HG03280 (cell line): Measurements from ENCODE around the gene OR5AU1.
"Not testable (repeated sequence)": the region's sequence is repeated elsewhere in the genome, so short reads cannot be mapped to it uniquely, and the experiment has no call there.

Experiments used
- ATAC-seq: cut with Tn5 transposase; IDR thresholded peaks from one replicate; pipeline ENCODE4 v1.9.1; 2021; ENCODE audit warnings: mild to moderate bottlenecking, moderate library complexity; ENCODE audit not compliant: unreplicated experiment

OR5AU1 gene

GRCh38 chr14:21182166-21182565 lies 26.3 kb upstream of the OR5AU1 start:
- ATAC-seq: no peak

- no peak for ATAC-seq
Measured at GRCh38 chr14:21171128-21171527, 15.3 kb upstream of the OR5AU1 start.

GRCh38 chr14:21169573-21169972 lies 13.7 kb upstream of the OR5AU1 start:
- no peak for ATAC-seq

GRCh38 chr14:21168055-21168454 lies 12.2 kb upstream of the OR5AU1 start:
- ATAC-seq: no peak

DNA sequence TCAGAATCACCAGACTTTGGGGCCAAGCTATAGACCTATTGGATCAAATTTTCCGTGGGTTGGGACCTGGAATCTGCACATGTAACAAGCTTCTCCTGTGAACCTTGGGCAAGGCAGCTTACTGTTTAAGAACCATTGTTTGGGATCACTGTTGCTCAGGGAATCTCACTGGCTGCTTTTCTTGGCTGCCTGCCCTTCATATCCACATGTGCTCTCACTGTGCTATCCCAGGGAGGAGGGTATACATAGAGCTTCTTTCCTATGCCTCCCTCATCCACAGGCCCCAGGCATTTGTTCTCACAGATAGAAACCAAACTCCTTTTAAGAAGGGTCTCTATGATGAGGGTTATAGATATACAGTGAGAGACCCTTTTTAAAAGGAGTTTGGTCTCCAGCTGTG lies 9.8 kb upstream of the OR5AU1 start:
- not testable (repeated sequence) for ATAC-seq

DNA sequence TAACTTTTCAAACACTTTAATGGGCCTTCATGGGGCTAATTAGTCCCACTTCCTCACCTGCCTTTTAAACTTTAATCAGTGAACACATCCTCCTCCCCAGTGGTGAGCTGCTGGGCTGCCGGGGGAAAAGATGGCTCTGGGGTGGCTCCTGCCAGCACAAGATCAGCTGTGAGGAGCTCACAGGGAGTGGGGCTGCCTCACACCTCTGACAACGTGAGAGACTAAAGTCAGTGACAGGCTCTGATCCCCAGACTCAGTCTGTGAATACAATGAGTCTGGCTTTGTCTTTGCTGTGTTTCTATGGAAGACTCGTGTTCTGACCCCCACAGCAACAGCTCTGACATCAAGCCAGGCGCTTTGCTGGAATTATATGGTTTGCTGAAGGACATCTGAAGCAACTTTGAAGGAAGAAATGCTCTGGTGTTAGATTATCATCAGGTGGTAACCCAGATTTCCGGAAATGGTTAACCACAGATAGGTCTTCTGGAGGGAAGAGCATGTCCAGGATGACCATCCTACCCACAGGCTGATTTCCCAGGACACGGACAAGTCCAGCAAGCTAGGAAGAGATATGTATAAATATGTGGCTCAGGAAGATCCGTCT lies 9.2 kb upstream of the OR5AU1 start:
- ATAC-seq: not testable (repeated sequence)

GRCh38 chr14:21163871-21164291 lies 8.0 kb upstream of the OR5AU1 start:
- no peak for ATAC-seq

DNA sequence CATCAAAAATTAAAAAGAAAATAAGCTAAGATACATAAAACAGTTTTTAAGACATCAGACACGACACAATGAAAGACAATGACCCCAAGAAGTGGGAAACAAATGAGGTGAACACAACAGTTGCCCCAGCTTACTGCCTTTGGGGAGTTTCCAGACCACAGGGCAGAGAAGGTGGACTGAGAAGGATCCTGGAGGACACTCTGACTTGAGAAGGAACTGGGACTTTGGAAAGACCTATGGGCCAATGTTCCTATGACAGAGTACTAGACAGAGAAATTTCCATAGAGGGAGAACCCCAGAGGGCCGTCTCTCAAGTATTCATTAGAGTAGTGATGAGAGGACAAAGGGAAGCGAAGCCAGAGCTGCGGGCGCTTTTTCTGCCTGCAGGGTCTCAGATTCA lies 6.2 kb upstream of the OR5AU1 start:
- ATAC-seq: no peak

DNA sequence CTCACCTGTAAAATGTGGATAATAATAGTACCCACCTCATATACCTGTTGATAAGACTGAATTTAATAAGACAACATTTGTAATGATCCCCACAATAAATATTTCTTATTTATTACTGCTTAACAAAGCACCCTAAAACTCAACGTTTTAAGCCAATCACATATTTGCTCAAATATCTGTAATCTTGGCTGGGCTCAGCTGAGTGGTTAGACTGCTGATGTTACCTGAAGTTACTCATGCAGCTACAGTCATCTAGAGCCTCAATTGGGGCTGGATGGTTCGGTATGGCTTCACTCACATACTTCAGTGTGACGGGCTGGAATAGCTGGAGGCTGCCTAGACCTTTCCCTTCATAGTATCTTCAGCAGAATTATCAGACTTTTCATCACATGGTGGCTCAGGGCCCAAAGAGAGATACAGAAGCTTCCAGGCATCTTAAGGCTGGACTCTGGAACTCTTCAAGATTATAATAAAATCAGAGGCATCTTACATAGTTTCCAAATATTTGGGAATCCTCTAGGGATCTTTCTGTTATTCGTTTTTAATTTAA lies 4.3 kb upstream of the OR5AU1 start:
- no peak for ATAC-seq

DNA sequence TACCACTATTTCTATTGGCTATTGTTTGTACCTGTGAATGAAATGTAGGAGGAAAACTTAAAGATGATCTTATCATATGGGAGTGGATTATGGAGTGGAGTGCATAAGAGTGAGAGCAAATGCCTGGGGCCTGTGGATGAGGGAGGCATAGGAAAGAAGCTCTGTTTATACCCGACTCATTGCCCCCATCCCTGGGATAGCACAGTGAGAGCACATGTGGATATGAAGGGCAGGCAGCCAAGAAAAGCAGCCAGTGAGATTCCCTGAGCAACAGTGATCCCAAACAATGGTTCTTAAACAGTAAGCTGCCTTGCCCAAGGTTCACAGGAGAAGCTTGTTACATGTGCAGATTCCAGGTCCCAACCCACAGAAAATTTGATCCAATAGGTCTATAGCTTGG lies 2.3 kb upstream of the OR5AU1 start:
- not testable (repeated sequence) for ATAC-seq

GRCh38 chr14:21149641-21150367 lies 6.1 kb downstream of the OR5AU1 start:
- no peak for ATAC-seq

- ATAC-seq: no peak
Measured at GRCh38 chr14:21145437-21145836, 10.4 kb downstream of the OR5AU1 start.

DNA sequence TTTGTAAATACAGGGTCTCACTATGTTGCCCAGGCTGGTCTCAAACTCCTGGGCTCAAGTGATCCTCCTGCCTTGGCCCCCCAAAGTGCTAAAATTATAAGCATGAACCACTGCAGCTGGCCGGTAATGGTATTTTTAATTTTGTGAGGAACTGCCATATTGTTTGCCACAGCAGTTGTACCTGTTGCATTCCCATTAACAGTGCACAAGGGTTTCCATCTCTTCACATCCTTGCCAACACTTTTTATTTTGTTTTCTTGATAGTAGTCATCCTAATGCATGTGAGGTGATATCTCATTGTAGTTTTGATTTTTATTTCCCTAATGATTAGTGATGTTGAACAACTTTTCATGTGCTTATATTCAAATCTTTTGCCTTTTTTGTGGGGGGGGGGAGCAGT lies 13.5 kb downstream of the OR5AU1 start:
- no peak for ATAC-seq

DNA sequence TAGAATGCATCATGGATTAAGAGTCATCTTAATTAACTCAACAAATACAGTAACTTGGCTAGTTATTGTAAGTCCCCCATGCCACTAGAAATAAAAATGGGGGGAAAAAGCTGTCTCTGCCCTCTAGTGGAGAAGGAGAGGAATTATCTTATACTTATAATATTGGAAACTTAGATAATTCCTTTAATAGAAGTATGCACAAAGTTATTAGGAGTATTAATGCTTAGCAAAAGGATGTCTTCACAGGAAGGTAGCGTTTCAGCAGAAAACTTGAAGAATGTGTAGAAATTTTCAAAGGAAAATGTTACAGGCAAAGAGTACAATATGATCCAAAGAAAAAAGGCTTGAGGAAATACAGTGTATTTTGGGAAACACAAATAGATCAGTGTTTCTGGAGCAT lies 19.8 kb downstream of the OR5AU1 start:
- ATAC-seq: no peak

GRCh38 chr14:21133901-21134300 lies 22.0 kb downstream of the OR5AU1 start:
- ATAC-seq: no peak

GRCh38 chr14:21123429-21123828 lies 32.4 kb downstream of the OR5AU1 start:
- no peak for ATAC-seq

- ATAC-seq: no peak
Measured at GRCh38 chr14:21121122-21121521, 34.7 kb downstream of the OR5AU1 start.

- no peak for ATAC-seq
Measured at GRCh38 chr14:21120686-21121085, 35.2 kb downstream of the OR5AU1 start.

DNA sequence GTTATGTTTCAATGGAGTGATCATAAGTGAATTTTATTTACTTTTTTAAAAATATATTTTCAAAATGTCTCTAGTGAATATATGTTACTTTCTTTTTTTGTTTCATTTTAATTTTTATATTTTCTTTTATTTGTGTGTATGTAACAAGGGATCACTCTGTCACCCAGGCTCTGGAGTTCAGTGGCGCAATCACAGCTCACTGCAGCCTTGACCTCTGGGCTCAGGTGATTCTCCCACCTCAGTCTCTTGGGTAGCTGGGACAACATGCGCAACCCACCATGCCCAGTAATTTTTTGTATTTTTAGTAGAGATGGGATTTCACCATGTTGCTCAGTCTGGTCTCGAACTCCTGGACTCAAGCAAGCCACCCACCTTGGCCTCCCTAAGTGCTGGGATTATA lies 36.9 kb downstream of the OR5AU1 start:
- no peak for ATAC-seq

- ATAC-seq: no peak
Measured at GRCh38 chr14:21113369-21113768, 42.5 kb downstream of the OR5AU1 start.

GRCh38 chr14:21112255-21112654 lies 43.6 kb downstream of the OR5AU1 start:
- ATAC-seq: no peak

GRCh38 chr14:21109377-21110138 lies 46.3 kb downstream of the OR5AU1 start:
- peak; percentile 58 for ATAC-seq
